MM.1S (cell line): ENCODE measurements around the gene PDE6B.

ENCODE experiments used
- DNase-seq: peaks from one replicate; pipeline ENCODE4 v3.0.0-alpha.2; 2015
- H2AFZ ChIP-seq: fragments of 300-600 bp; sonication (generic); 2 replicates; pipeline ENCODE4 v1.6.0; 2016; ENCODE audit warnings: antibody characterized with exemption, low read length
- H3F3A ChIP-seq: fragments of 300-600 bp; sonication (generic); 2 replicates; pipeline ENCODE4 v1.6.1; 2016; ENCODE audit warnings: mild to moderate bottlenecking, antibody characterized with exemption, low read length, moderate library complexity, mixed read lengths; ENCODE audit not compliant: insufficient read depth
- H3K27ac ChIP-seq: fragments of 300-600 bp; sonication (generic); 2 replicates; pipeline ENCODE4 v1.5.1; 2016; ENCODE audit warnings: mild to moderate bottlenecking, low read length
- H3K27me3 ChIP-seq: fragments of 300-600 bp; sonication (generic); replicated peaks from 2 replicates; pipeline ENCODE4 v1.6.0; 2016; ENCODE audit warnings: low read length; ENCODE audit not compliant: insufficient read depth
- H3K36me3 ChIP-seq: fragments of 300-600 bp; sonication (generic); replicated peaks from 2 replicates; pipeline ENCODE4 v1.6.1; 2016; ENCODE audit warnings: mild to moderate bottlenecking, low read length, mixed read lengths; ENCODE audit not compliant: insufficient read depth
- H3K4me1 ChIP-seq: fragments of 300-600 bp; sonication (generic); 2 replicates; pipeline ENCODE4 v1.6.1; 2016; ENCODE audit warnings: low read length, mixed read lengths
- H3K4me2 ChIP-seq: fragments of 300-600 bp; sonication (generic); 2 replicates; pipeline ENCODE4 v1.6.0; 2016; ENCODE audit warnings: low read depth, low read length
- H3K4me3 ChIP-seq: fragments of 300-600 bp; sonication (generic); 2 replicates; pipeline ENCODE4 v1.5.1; 2016; ENCODE audit warnings: low read length, mixed read lengths
- H3K79me2 ChIP-seq: fragments of 300-600 bp; sonication (generic); 2 replicates; pipeline ENCODE4 v1.6.1; 2016; ENCODE audit warnings: mixed run types, low read length, mixed read lengths
- H3K9ac ChIP-seq: fragments of 300-600 bp; sonication (generic); 2 replicates; pipeline ENCODE4 v1.6.1; 2016; ENCODE audit warnings: low read length, mixed read lengths
- H3K9me2 ChIP-seq: fragments of 300-600 bp; sonication (generic); replicated peaks from 2 replicates; pipeline ENCODE4 v1.6.1; 2016; ENCODE audit warnings: mild to moderate bottlenecking, low read length, mixed read lengths; ENCODE audit not compliant: insufficient read depth
- H3K9me3 ChIP-seq: fragments of 300-600 bp; sonication (generic); replicated peaks from 2 replicates; pipeline ENCODE4 v1.6.1; 2016; ENCODE audit warnings: mild to moderate bottlenecking, low read length, mixed read lengths; ENCODE audit not compliant: insufficient read depth
- H4K20me1 ChIP-seq: fragments of 300-600 bp; sonication (generic); 2 replicates; pipeline ENCODE4 v1.6.1; 2016; ENCODE audit warnings: mild to moderate bottlenecking, low read length, moderate library complexity, mixed read lengths; ENCODE audit not compliant: insufficient read depth
- CTCF ChIP-seq: fragments of 300-600 bp; sonication (generic); IDR thresholded peaks from 2 replicates; pipeline ENCODE4 v1.5.1; 2016; ENCODE audit warnings: antibody characterized with exemption, low read length, mixed read lengths
- EZH2 ChIP-seq: fragments of 300-600 bp; sonication (generic); optimal IDR thresholded peaks from 2 replicates; pipeline ENCODE3; 2017; ENCODE audit warnings: low read depth, mild to moderate bottlenecking, antibody characterized with exemption, low read length, mixed read lengths
- EZH2phosphoT487 ChIP-seq: fragments of 300-600 bp; sonication (generic); IDR thresholded peaks from 2 replicates; pipeline ENCODE4 v1.6.1; 2018; ENCODE audit warnings: antibody characterized with exemption, low read length

PDE6B gene

GRCh38 chr4:587671-588350, 37.6 kb upstream of the PDE6B start:
- Histone ChIP-seq H3K27ac (no peak overlapping the region), H3K4me2 (no peak overlapping the region), H3K9me2 (no peaks in the 10 kb centered on the region), H3K9me3 (no peaks in the 10 kb centered on the region), H3K36me3 (no peaks in the 10 kb centered on the region), H3K79me2 (no peaks in the 10 kb centered on the region), H3K4me1 (no peaks in the 10 kb centered on the region), H3F3A (no peaks in the 10 kb centered on the region), H3K9ac (no peak overlapping the region), H4K20me1 (no peaks in the 10 kb centered on the region), H3K4me3 (no peak overlapping the region), H3K27me3 (no peaks in the 10 kb centered on the region), H2AFZ (no peak overlapping the region)
- TF ChIP-seq EZH2phosphoT487 (no peak), CTCF (no peak), EZH2 (no peak)
- DNase-seq: no peak

- no peaks in the 10 kb centered on the region for H3K4me1 ChIP-seq
- no peaks in the 10 kb centered on the region for H3K36me3 ChIP-seq
- H3K9ac ChIP-seq: no peak overlapping the region
- no peaks in the 10 kb centered on the region for H3K9me3 ChIP-seq
- no peak overlapping the region for H2AFZ ChIP-seq
- no peaks in the 10 kb centered on the region for H3K79me2 ChIP-seq
- no peak overlapping the region for H3K4me3 ChIP-seq
- no peaks in the 10 kb centered on the region for H3K9me2 ChIP-seq
- H3F3A ChIP-seq: no peaks in the 10 kb centered on the region
- no peak for DNase-seq
- no peak overlapping the region for H3K4me2 ChIP-seq
- no peak for TF ChIP-seq EZH2phosphoT487
- no peak for TF ChIP-seq CTCF
- no peak for TF ChIP-seq EZH2
- H3K27ac ChIP-seq: no peak overlapping the region
- no peaks in the 10 kb centered on the region for H3K27me3 ChIP-seq
- H4K20me1 ChIP-seq: no peaks in the 10 kb centered on the region
Measured at GRCh38 chr4:588351-588849, 37.0 kb upstream of the PDE6B start.

- no peaks in the 10 kb centered on the region for H3K27me3 ChIP-seq
- H3K36me3 ChIP-seq: no peaks in the 10 kb centered on the region
- H3K4me2 ChIP-seq: no peak overlapping the region
- no peaks in the 10 kb centered on the region for H4K20me1 ChIP-seq
- no peaks in the 10 kb centered on the region for H3K4me1 ChIP-seq
- H2AFZ ChIP-seq: no peak overlapping the region
- no peaks in the 10 kb centered on the region for H3K9me3 ChIP-seq
- no peak overlapping the region for H3K4me3 ChIP-seq
- no peaks in the 10 kb centered on the region for H3K79me2 ChIP-seq
- no peak overlapping the region for H3K9ac ChIP-seq
- no peak overlapping the region for H3K27ac ChIP-seq
- TF ChIP-seq EZH2: no peak
- TF ChIP-seq CTCF: no peak
- TF ChIP-seq EZH2phosphoT487: no peak
- no peaks in the 10 kb centered on the region for H3K9me2 ChIP-seq
- no peaks in the 10 kb centered on the region for H3F3A ChIP-seq
- DNase-seq: no peak
Measured at GRCh38 chr4:589219-589963, 36.0 kb upstream of the PDE6B start.
